GM18909 (cell line): Measurements from ENCODE around the gene CIAO3.
"Not testable (repeated sequence)": the region's sequence is repeated elsewhere in the genome, so short reads cannot be mapped to it uniquely, and the experiment has no call there.

ENCODE experiments used
- ATAC-seq: cut with Tn5 transposase; IDR thresholded peaks from one replicate; pipeline ENCODE4 v1.9.1; 2021; ENCODE audit warnings: mild to moderate bottlenecking; ENCODE audit not compliant: unreplicated experiment, poor library complexity

The CIAO3 gene

GRCh38 chr16:714558-715476, 26.0 kb downstream of the CIAO3 start, which contains the start of gene METRN:
METRN (plus strand) TSS chr16:715118; CDS start chr16:715290, 172 bp downstream.
- ATAC-seq = peak; percentile 79

GRCh38 chr16:714079-714478, 26.7 kb downstream of the CIAO3 start:
- no peak for ATAC-seq

GRCh38 chr16:712740-713250, 28.0 kb downstream of the CIAO3 start:
- not testable (repeated sequence) for ATAC-seq

GRCh38 chr16:711548-712320, 29.1 kb downstream of the CIAO3 start:
- no peak for ATAC-seq

GRCh38 chr16:711084-711483, 29.7 kb downstream of the CIAO3 start:
- ATAC-seq = no peak

GRCh38 chr16:710500-711075, 30.2 kb downstream of the CIAO3 start:
- ATAC-seq = no peak

- ATAC-seq = no peak
Observed at GRCh38 chr16:709566-710499, 31.0 kb downstream of the CIAO3 start.

- ATAC-seq = no peak
Observed at GRCh38 chr16:708959-709358, 31.8 kb downstream of the CIAO3 start.

- ATAC-seq = no peak
Observed at GRCh38 chr16:708019-708418, 32.8 kb downstream of the CIAO3 start.

- ATAC-seq = no peak
Observed at GRCh38 chr16:707062-707538, 33.7 kb downstream of the CIAO3 start.

GRCh38 chr16:706189-707061, 34.4 kb downstream of the CIAO3 start:
- no peak for ATAC-seq

GRCh38 chr16:705431-706188, 35.2 kb downstream of the CIAO3 start, which contains the start of gene FBXL16:
FBXL16 (minus strand) TSS chr16:705801; CDS start chr16:697405, 8,396 bp downstream.
- no peak for ATAC-seq

- ATAC-seq = no peak
Observed at GRCh38 chr16:704552-705380, 36.0 kb downstream of the CIAO3 start.

- no peak for ATAC-seq
Observed at GRCh38 chr16:704047-704446, 36.8 kb downstream of the CIAO3 start.

GRCh38 chr16:703406-703805, 37.4 kb downstream of the CIAO3 start:
- ATAC-seq = no peak

- no peak for ATAC-seq
Observed at GRCh38 chr16:702341-702740, 38.5 kb downstream of the CIAO3 start.
